H7 (cell line): ENCODE results near the gene UBL7. TPM values are rescaled to one million over a fixed set of nuclear protein-coding genes. Genes with fewer than 3 reads are reported as not detected.

ENCODE experiments used
- DNase-seq: peaks from one replicate; pipeline ENCODE4 v3.0.0; 2012
- H3K27me3 ChIP-seq: 2 replicates; pipeline ENCODE4 v1.6.0; 2011; ENCODE audit warnings: mild to moderate bottlenecking, low read length; ENCODE audit not compliant: control insufficient read depth, insufficient read depth
- H3K36me3 ChIP-seq: replicated peaks from 2 replicates; pipeline ENCODE4 v1.5.1; 2011; ENCODE audit warnings: low read length; ENCODE audit not compliant: control insufficient read depth, insufficient read depth
- H3K4me3 ChIP-seq: 2 replicates; pipeline ENCODE4 v1.5.1; 2011; ENCODE audit warnings: low read depth, mild to moderate bottlenecking, control low read depth, low read length, moderate library complexity; ENCODE audit not compliant: insufficient read depth
- total RNA-seq: library from RNA; depleted of rRNA; stranded (reverse); fragments of >200 nt; shearing (Covaris generic); gene quantifications from 2 replicates; pipeline ENCODE4 v1.2.3, GENCODE V29; 2014

Gene UBL7
- total RNA-seq, 1 experiment from 2014 or later: 105 TPM

DNA sequence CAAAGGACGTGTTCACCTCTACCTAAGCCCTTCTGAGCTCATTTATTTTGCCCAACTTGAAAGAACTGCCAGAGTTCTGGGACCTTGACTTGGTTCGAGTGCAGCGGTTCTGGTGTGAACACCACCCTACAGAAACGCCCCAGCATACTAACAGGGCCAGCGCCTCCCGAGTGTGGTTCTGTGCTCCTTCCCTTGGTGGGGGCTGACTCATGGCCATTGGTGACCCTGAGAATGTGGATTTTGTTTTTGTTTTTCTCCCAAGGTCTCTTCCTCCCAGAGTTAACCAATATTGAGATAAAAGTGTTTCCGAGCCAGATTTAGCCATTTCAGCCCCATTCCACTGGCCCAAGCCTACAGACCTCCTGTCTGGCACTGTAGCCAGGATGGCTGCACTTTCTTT lies 55.1 kb downstream of the UBL7 start:
- H3K4me3 ChIP-seq: no peak overlapping the region
- DNase-seq: no peak
- H3K36me3 ChIP-seq: no peaks in the 10 kb centered on the region; the same call in 1 of the 2 replicates
- H3K27me3 ChIP-seq: no peaks in the 10 kb centered on the region

DNA sequence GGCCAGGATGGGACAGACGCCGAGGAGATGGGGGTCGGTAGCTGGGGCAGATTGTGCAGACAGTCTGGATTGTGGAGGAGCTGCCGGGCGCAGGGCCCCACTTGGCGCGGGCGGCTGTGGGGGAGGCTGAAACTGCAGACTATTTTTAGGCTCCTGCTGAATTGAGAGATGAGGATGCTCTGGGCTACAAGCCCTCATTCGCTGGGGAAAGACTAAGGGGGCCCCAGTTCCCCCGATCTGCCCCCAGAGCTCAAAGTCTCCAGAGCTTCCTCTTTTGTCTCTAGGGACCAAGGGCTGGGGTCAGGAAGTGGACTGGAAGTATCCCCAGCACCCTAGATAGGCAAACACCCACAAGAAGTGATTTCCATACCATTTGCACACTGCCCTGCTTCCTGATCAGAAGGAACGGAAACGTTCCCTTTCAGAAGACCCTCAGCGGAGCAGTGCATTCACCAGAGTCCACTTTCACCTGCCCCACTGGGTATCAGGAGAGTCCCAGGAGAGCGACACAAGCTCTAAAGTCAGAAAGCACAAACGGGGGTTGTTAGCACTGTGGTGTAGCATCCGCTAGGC lies 56.9 kb downstream of the UBL7 start:
- no peaks in the 10 kb centered on the region for H3K36me3 ChIP-seq
- H3K27me3 ChIP-seq: no peaks in the 10 kb centered on the region
- no peak overlapping the region for H3K4me3 ChIP-seq
- no peak for DNase-seq

DNA sequence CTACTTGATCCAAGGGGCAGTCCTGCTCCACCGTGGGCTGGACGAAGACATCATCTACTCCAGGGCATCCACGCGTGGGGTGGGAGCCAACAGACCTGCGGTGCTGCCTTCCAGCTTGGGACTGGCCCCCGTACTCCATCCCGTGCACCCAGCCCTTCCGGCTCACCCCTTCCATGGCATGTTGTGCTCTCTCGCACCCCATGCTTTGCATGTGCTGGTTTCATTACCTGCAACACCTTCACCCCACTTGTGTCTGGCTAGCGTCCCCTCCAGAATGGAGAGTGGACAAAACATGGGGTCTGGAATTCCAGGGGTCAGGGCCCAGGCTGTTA lies 57.4 kb downstream of the UBL7 start:
- Histone ChIP-seq H3K4me3 (no peak overlapping the region), H3K36me3 (no peaks in the 10 kb centered on the region), H3K27me3 (no peaks in the 10 kb centered on the region)
- no peak for DNase-seq

DNA sequence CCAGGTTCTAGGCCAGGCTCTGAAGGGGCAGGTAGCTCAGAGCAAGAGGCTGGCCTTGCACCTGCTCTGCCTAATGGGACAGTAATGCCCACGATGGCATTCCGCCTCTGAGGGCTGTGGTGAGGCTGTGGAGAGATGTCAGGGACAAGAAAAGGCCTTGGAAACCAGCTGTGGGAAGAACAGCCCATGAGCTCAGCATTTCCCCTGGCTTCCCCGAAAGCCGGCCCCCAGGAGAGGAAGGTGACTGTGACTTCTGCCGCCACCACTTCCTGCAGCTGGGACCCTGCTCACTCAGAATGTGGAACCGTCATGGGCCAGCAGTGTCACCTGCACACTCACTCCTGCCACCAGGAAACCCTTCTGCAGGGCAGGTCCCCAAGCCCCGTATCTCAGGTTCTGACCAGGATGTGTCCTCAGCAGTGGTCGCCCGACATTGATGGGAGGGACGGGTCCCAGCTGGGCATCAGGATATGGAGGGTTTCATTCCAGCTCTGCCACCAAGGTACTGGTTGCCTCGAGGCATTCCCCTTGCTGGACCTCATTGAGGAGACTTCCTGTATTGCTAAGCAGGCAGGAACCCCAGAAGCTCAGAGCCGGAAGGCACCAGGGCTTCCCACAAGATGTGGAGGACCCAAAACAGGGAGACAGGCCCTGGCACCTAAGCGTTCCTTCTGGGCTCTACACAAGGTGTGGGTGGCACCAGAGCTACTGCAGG lies 57.9 kb downstream of the UBL7 start:
- Histone ChIP-seq H3K36me3 (no peaks in the 10 kb centered on the region), H3K27me3 (no peaks in the 10 kb centered on the region), H3K4me3 (no peak overlapping the region)
- DNase-seq: no peak

DNA sequence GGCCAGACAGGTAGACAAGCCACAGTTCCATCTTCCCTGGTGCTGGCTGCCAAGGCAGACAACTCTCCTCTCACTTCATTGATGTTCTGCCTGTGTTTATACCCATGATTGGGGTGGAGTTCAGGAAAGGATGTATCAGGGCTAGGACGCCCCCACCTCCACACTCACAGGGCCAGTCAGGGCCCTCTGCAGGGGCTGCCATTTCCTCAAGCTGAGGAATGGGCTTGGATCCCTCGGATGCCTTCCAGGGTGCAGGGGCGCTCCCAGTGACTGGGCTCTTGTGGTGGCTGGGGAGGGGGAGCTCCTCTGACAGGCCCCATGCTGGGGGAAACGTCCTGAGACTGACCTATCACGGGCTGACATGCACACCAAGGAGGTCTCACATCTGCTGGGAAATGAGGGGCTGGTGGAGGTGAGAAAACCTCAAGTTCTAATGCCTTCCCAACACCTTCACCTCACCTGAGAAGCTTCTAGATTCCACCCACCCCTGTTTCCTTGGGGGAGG lies 58.6 kb downstream of the UBL7 start:
- Histone ChIP-seq H3K36me3 (no peaks in the 10 kb centered on the region), H3K4me3 (no peak overlapping the region), H3K27me3 (no peaks in the 10 kb centered on the region)
- no peak for DNase-seq

DNA sequence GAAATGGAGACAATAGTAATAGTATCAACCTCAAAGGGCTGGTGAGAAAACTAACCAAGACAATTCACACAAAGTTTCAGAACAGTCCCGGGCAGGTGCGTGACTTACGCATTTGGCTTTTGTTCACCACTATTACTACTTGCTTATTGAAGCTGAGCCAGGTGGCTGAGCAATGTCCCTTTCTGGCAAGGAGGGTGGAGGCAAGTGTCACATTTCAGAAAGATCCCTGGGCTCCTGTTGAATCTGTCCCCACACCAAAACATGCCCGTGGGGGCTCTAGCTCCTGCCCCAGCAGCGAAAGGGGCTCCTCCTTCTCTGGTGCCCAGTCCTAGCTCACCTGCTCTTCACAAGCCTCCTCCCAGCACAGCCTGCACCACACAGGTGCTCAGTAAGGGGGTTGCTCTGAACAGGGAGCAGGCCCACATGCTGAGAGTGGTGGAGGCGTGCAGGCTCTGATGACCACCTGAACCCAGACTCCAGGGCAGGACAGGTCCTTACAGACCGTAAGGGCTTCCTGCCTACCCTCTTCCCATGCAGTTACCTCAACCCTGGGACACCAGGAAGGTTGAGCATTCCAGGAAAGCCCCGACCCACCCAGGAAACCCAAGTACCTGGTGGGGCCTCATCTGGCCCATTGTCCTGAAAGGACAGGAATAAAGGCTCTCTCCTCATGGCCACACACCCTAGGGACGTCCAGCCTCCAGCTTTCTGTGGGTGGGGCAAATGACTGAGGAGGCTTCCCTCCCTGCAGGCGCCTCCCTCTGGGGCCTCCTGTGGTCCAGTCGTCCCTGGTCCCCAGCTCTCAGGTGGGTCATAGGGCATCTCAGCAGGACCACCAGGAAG lies 59.8 kb downstream of the UBL7 start:
- DNase-seq: no peak
- H3K4me3 ChIP-seq: no peak overlapping the region
- H3K36me3 ChIP-seq: no peaks in the 10 kb centered on the region
- H3K27me3 ChIP-seq: no peaks in the 10 kb centered on the region

DNA sequence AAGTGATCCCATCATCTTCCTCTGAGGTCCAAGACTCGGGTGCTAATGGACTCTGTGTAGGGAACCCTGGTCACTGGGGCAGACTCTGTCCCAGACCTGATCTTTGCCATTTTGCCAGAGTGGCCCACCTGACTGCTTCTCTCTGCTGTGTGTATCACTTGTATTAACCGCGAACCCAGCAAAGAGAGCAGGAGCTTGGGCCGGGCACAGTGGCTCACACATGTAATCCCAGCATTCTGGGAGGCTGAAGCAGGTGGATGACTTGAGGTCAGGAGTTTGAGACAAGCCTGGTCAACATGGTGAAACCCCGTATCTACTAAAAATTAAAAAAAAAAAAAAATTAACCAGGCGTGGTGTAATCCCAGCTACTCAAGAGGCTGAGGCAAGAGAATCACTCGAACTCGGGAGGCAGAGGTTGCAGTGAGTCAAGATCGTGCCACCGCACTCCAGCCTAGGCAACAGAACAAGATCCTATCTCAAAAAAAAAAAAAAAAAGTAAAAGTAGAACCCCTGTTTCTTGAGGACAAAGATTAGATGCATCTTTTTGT lies 60.6 kb downstream of the UBL7 start:
- no peaks in the 10 kb centered on the region for H3K36me3 ChIP-seq
- H3K4me3 ChIP-seq: no peak overlapping the region
- no peak for DNase-seq
- no peaks in the 10 kb centered on the region for H3K27me3 ChIP-seq

DNA sequence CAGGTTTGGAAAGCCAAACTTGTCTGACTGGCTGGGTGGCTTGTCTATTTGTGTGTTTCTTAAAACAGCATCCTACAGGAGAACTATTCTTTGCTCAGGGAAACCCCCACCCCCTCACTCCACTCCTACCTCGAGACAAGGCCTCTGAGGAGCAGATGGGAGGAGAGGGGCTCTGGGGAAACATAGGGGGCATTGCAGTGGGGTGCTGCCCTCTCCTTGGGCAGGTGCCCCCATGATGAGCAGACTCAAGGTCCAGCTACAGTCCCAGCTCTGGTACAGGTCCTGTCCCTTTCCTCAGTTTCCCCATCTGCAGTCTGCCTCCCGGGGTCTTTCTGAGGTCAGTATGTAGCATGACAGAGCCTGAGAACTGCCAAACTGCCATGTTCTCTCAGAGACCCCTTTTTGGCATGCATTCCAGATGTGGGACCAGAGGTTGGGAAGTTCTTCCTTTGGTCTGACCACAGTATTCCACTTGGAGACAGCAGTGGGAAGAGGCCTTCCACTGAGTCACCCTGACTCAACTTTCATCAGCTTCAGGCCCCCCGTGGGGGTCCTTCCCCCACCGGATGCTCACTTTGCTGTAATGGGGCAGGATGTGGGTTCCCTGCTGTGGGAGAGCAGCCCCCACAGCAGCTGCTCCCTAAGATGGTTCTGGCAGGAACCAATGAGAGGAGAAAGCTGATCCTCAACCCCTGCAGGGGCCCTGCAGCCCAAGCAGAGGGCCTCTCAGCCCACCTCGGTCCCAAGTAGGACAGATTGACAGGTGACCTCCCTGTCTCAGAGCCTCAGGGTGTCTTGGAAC lies 61.2 kb downstream of the UBL7 start:
- Histone ChIP-seq H3K4me3 (no peak overlapping the region), H3K36me3 (no peaks in the 10 kb centered on the region), H3K27me3 (no peaks in the 10 kb centered on the region)
- no peak for DNase-seq

DNA sequence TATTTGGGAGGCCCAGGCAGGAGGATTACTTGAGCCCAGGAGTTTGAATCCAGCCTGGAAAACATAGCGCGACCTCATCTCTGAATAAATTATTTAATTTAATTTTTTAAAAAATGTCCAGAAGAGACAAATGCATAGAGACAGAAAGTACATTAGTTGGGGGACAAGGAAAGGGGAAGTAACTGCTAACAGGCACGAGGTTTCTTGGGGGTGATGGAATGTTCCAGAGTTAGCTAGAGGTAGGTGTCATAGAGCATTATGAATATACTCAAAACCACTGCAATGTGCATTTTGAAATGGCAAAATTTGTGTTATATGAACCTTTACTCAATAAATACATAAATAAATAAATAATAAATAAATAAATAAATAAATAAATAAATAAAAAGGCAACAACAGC lies 61.9 kb downstream of the UBL7 start:
- H3K36me3 ChIP-seq: no peaks in the 10 kb centered on the region
- H3K4me3 ChIP-seq: no peak overlapping the region
- DNase-seq: no peak

DNA sequence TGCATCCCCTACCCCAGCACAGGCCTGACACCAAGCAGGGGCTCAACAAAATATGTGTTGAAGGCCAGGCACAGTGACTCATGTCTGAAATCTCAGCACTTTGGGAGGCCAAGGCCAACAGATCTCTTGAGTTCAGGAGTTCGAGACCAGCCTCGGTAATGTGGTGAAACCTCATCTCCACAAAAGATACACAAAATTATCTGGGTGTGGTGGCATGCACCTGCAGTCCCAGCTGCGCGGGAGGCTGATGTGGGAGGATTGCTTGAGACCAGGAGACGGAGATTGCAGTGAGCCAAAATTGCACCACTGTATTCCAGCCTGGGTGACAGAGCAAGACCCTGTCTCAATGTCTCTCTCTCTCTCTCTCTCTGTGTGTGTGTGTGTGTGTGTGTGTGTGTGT lies 62.8 kb downstream of the UBL7 start:
- DNase-seq: no peak
- Histone ChIP-seq H3K36me3 (no peaks in the 10 kb centered on the region), H3K4me3 (no peak overlapping the region), H3K27me3 (no peaks in the 10 kb centered on the region)

More for the DNA sequence above, 61.9 kb downstream of the UBL7 start:
- H3K27me3 ChIP-seq: no peaks in the 10 kb centered on the region

DNA sequence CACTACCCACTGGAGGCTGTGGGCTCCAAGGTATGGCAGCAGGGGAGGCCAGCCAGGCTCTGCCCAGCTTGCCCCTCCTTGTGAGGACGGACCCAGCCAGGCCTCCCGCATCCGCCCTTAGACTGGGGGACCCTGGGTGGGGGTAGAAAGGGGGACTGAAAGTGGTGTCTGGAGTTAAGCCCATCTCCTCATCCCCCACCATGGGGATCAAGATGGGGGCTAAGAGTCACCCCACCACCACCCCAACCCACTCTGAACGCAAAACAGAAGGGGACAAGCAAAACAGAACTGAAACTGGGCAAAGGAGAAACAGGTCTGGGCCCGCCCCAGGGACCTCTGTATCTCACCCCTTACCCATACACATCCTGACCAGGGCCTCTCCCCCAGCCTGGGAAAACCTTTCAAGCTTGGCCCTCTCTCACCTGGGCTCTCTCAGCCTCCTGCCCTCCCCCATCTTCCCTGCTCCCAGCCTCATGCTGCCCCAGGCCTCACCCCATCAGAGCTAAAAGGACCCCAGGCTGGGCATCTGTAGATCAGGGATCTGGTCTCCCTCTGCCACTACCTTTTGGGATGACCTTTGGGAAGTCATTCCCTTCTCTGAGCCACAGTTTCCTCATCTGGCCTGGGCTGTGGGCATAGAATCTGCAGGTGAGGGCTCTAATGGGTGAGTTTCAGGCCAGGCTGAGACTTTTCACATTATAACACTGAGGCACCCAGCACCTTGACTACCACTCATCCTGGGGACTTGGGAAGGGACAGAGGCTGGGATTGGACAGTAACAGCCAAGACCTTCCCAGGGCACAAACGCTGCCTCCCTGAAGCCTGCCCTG lies 63.5 kb downstream of the UBL7 start:
- Histone ChIP-seq H3K4me3 (no peak overlapping the region), H3K27me3 (no peaks in the 10 kb centered on the region), H3K36me3 (no peaks in the 10 kb centered on the region)
- no peak for DNase-seq

DNA sequence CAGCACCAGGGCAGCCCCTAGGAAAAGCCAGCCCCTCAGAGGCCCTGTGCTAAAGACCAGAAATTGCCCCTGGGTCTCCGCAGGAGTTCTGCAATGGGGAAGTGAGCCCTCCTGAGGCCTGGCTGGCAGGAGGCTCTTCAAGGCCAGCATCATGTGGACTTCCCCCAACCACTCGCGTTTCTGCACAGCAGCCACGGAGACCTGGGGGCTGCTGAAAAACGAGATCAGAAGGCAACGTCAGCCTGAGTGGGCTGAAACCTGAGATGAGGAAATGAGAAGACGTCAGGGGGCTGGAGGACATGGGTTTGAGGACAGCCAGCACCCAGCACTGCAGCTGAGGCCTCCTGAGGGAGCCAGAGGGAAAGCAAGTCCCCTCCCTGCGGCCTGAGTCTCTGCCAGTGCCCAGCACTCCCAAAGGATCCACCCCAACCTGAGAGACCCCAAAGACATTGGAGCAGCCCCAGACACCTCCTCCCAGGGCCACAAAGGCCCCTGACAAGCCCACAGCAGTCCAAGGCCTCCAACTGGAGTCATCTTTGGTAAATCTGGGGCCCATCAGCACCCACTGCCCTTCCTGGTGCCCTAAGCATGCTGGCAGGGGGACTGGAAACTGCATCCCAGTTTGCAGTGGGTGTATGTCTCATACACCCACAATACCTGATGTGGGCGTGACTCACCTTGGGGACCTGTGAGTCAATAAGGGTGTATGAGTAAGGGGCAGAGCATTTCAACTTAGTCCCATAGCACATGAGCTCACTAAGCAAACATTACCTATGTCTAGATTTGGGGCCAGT lies 64.3 kb downstream of the UBL7 start:
- Histone ChIP-seq H3K27me3 (no peaks in the 10 kb centered on the region), H3K4me3 (no peak overlapping the region), H3K36me3 (no peaks in the 10 kb centered on the region)
- no peak for DNase-seq

DNA sequence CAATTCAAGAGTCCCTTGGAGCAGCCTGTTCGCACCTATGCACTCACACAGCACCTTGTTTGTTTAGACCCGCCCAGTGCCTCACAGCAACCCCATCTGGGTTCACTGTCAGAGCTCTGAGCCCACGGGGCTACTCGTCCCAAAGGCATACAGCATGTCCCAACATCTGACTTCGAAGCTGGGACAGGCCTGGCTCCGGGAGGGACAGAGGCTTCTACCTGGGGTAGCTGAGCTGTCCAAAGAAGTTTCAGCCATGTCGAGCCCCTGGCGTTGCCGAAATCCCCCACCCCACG lies 64.9 kb downstream of the UBL7 start:
- Histone ChIP-seq H3K4me3 (no peak overlapping the region), H3K27me3 (no peaks in the 10 kb centered on the region), H3K36me3 (no peaks in the 10 kb centered on the region)
- DNase-seq: no peak
